Motor neuron (in vitro differentiated cells): ENCODE results near the gene DDX25. TPM values are rescaled to one million over a fixed set of nuclear protein-coding genes. Genes with fewer than 3 reads are reported as not detected.
A peak's percentile ranks its signal among the peaks of the same experiment; 100 is the strongest.

Source experiments
- ATAC-seq, 8 experiments: fragments of 200-7000 bp; cut with Tn5 transposase; replicated peaks in 6 of 8; 2 replicates each; pipeline ENCODE4 v1.8.0; 2021; ENCODE audit warnings: mild to moderate bottlenecking in 8 of 8, moderate library complexity in 8 of 8
- H3K27ac ChIP-seq, 2 donors: fragments of 250-450 bp; sonication (Bioruptor Pico); 2 replicates each; pipeline ENCODE4 v1.9.0; 2021; ENCODE audit warnings: antibody characterized with exemption in 2 of 2, mild to moderate bottlenecking in 2 of 2, moderate library complexity in 1 of 2
- H3K4me1 ChIP-seq, 2 donors: fragments of 250-450 bp; sonication (Bioruptor Pico); replicated peaks in 1 of 2; 2 replicates each; pipeline ENCODE4 v1.6.1; 2021; ENCODE audit warnings: antibody characterized with exemption in 2 of 2, mild to moderate bottlenecking in 2 of 2, moderate library complexity in 1 of 2
- H3K4me3 ChIP-seq, 5 donors: fragments of 250-450 bp; sonication (Bioruptor Pico); 2 replicates each; pipeline ENCODE4 v1.9.0; 2021; ENCODE audit warnings: antibody characterized with exemption in 5 of 5, mild to moderate bottlenecking in 5 of 5, moderate library complexity in 4 of 5
- WGBS, 10 experiments: fragments of 450-650 bp; shearing (Covaris generic); methylation state at CpG; one replicate each; pipeline ENCODE4 v1.0.0; 2022; 5-methylcytosine and 5-hydroxymethylcytosine counted together
- in situ Hi-C, 9 experiments: fragments of 400-800 bp; cut with MboI; loops; one replicate each; pipeline ENCODE4 v1.15.0; 2021; ENCODE audit warnings: low sequenced_read_pairs in 9 of 9, low pct_unique_long_range_greater_than_20kb in 2 of 9; ENCODE audit not compliant: unreplicated experiment in 9 of 9
- total RNA-seq, 8 experiments: library from RNA; unstranded; fragments of 300-600 nt; gene quantifications; 2 replicates each; pipeline versions ENCODE4 v1.2.3 to v1.2.4, GENCODE V29; 2022

The DDX25 gene
- total RNA-seq, 8 experiments from 2014 or later: 0.36 to 16.4 (median 5.4) TPM

GRCh38 chr11:125941619-125942611 is 37.6 kb downstream of the DDX25 start:
- in situ Hi-C loops: loop anchor here in 2 of 9 experiments (25.0 kb wide), 2 partner anchors 120 to 245 kb away; partner anchors contain the start of gene CDON (in 1 of the 2)
- WGBS, 10 experiments: 0 to 52% (median 14%) methylated on average over 3 to 9 of the region's 20 CpGs; no CpG with 5 or more reads in 3 of the 10 experiments
- H3K27ac ChIP-seq: no peak overlapping the region
- H3K4me1 ChIP-seq: peaks cover 0 to 9% of the 10 kb centered on the region in 2 donors
- ATAC-seq: peak; percentile 30 to 88 (median 64)
- no peak overlapping the region for H3K4me3 ChIP-seq

DNA sequence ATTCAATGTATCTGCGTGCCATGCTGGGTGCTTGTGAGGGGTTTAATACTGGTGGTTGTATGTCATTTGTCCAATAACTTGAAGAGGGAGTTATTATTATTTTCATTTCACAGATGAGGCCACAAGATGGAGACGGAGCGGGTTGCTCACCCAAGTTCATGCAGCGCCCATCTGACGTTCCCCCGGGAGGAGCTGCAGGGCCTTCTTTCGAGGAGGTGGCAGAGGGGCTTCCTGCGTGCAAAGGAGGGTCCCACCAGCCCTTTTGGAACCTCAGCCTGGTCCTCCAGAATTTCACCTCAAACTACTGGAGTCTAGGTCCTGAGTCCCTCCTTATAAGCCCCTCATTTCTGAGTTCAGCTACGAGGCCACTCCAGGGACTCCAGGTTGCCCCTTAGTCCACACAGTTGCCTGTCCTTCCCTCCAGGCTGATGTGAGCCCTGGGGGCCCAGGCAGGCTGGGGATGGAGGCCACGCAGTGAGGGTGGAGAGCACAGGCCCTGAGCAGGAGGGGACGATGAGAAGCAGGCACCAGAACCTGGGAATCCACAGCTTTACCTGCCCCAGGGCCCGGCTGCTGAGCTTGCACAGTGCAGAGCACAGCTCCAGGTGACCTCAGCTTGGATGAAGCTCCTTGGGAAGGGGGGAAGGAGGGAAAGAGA is 38.6 kb downstream of the DDX25 start:
- Histone ChIP-seq H3K4me3 (no peak overlapping the region), H3K4me1 (peaks cover 0 to 9% of the 10 kb centered on the region in 2 donors), H3K27ac (no peak overlapping the region)
- ATAC-seq: no peak
- 61 to 100% (median 89%) methylated on average over 1 to 9 of the region's 12 CpGs; no CpG with 5 or more reads in 1 of the 10 experiments for WGBS, 10 experiments
- in situ Hi-C loops: loop anchor here in 2 of 9 experiments (25.0 kb wide), 2 partner anchors 119 to 244 kb away; partner anchors contain the start of gene CDON (in 1 of the 2)

- in situ Hi-C loops: loop anchor here in 2 of 9 experiments (25.0 kb wide), 2 partner anchors 118 to 243 kb away; partner anchors contain the start of gene CDON (in 1 of the 2)
- WGBS, 10 experiments: 73 to 100% (median 89%) methylated on average over 1 to 6 of the region's 9 CpGs; no CpG with 5 or more reads in 1 of the 10 experiments
- Histone ChIP-seq H3K4me3 (no peak overlapping the region), H3K27ac (no peak overlapping the region), H3K4me1 (peaks cover 0 to 9% of the 10 kb centered on the region in 2 donors)
- no peak for ATAC-seq
Measured at GRCh38 chr11:125943661-125944349, 39.5 kb downstream of the DDX25 start.

DNA sequence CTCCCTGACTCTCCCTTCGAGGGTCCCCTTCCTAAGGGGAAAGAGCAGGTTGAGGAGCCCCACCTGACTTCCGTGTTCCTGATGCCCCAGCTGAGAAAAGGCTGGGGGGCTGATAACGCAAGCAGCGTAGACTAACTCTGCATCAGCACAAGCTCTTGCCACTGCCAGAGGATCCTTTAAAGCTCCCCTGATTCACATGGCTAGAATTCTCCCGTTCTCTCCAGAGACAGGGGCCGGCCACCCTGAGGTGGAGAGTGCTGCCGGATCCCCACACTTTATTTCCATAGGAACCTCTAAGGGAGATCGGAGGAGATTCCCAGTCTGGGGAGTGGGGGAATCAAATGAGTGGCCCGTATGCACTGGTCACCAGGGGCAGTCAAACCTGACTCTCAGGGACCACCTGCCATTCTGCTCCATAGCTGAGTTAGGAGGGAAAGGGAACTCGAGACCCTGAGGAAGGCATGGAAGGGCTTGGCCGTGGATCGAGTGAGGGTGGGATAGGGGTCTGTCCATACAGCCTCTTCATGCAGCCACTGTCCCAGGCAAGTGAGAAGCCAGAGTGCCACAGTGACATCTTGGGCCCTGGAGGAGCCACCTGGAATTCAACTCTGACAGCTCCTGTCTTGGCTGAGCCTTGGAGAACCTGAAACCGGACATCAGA is 40.2 kb downstream of the DDX25 start:
- in situ Hi-C loops: loop anchor here in 2 of 9 experiments (25.0 kb wide), 2 partner anchors 118 to 243 kb away; partner anchors contain the start of gene CDON (in 1 of the 2)
- H3K4me3 ChIP-seq: no peak overlapping the region
- peaks cover 0 to 3% of the 10 kb centered on the region in 2 donors for H3K4me1 ChIP-seq
- 0 to 82% (median 74%) methylated on average over 1 to 5 of the region's 13 CpGs; no CpG with 5 or more reads in 3 of the 10 experiments for WGBS, 10 experiments
- no peak overlapping the region for H3K27ac ChIP-seq
- no peak for ATAC-seq

GRCh38 chr11:125945011-125945796 is 40.9 kb downstream of the DDX25 start:
- no peak overlapping the region for H3K27ac ChIP-seq
- H3K4me3 ChIP-seq: no peak overlapping the region
- WGBS, 10 experiments: 50 to 100% (median 76%) methylated on average over 3 to 13 of the region's 15 CpGs; no CpG with 5 or more reads in 1 of the 10 experiments
- in situ Hi-C loops: loop anchor here in 2 of 9 experiments (25.0 kb wide), 2 partner anchors 117 to 242 kb away; partner anchors contain the start of gene CDON (in 1 of the 2)
- peaks cover 0 to 3% of the 10 kb centered on the region in 2 donors for H3K4me1 ChIP-seq
- no peak for ATAC-seq

DNA sequence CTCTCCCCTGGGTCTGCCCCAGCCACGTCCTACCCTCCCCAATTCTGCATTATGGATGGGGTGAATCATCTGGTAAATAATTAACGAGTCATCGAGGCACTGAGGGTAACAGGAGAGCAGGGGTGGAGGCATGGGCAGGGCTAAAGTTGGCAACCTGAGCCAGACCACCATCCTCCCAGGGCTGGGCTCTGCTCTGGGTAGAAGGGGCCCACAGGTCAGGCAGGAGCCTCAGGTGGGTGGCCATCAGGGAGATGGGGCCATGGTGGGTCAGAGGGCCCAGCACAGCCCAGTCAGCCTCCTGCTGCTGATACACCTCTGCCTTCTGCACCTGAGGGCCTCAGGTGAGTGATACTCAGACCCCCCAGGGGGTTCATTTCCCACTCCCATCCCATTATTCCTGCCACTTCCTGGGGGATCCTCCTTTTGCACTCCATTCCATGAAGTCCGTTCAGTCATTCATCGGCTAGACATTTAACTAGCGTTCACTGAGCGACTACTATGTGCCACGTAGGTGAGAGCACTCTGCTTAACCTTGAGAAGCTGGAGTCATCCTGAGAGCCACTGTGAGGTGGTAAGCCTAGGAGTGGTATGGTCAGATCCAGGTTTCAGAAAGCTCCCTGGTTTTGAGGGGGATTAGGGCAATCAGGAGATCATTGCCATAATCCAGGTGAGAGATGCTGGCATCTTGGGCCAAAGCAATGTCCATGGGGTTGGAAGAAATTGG is 41.7 kb downstream of the DDX25 start, which contains the start of gene VSIG10L2:
TSS of gene VSIG10L2 (plus strand) at position 248 of the 724 bp plus-strand sequence. CDS start at position 260, 12 bp downstream.
- in situ Hi-C loops: loop anchor here in 2 of 9 experiments (25.0 kb wide), 2 partner anchors 116 to 241 kb away; partner anchors contain the start of gene CDON (in 1 of the 2)
- Histone ChIP-seq H3K4me3 (no peak within 1 kb of the TSS), H3K27ac (no peak within 1 kb of the TSS), H3K4me1 (peaks cover 0 to 3% of the 10 kb centered on the region in 2 donors)
- peak in 1 of 8 experiments; percentile 16 for ATAC-seq
- 0 to 100% (median 95%) methylated on average over 1 to 4 of the region's 8 CpGs; no CpG with 5 or more reads in 1 of the 10 experiments for WGBS, 10 experiments

- 92 to 100% (median 96%) methylated on average over 1 to 3 of the region's 14 CpGs; no CpG with 5 or more reads in 7 of the 10 experiments for WGBS, 10 experiments
- no peak for ATAC-seq
- Histone ChIP-seq H3K4me1 (peaks cover 0 to 3% of the 10 kb centered on the region in 2 donors), H3K27ac (no peak overlapping the region), H3K4me3 (no peak overlapping the region)
- in situ Hi-C loops: loop anchor here in 2 of 9 experiments (25.0 kb wide), 2 partner anchors 115 to 240 kb away; partner anchors contain the start of gene CDON (in 1 of the 2)
Measured at GRCh38 chr11:125946712-125947418, 42.6 kb downstream of the DDX25 start.

DNA sequence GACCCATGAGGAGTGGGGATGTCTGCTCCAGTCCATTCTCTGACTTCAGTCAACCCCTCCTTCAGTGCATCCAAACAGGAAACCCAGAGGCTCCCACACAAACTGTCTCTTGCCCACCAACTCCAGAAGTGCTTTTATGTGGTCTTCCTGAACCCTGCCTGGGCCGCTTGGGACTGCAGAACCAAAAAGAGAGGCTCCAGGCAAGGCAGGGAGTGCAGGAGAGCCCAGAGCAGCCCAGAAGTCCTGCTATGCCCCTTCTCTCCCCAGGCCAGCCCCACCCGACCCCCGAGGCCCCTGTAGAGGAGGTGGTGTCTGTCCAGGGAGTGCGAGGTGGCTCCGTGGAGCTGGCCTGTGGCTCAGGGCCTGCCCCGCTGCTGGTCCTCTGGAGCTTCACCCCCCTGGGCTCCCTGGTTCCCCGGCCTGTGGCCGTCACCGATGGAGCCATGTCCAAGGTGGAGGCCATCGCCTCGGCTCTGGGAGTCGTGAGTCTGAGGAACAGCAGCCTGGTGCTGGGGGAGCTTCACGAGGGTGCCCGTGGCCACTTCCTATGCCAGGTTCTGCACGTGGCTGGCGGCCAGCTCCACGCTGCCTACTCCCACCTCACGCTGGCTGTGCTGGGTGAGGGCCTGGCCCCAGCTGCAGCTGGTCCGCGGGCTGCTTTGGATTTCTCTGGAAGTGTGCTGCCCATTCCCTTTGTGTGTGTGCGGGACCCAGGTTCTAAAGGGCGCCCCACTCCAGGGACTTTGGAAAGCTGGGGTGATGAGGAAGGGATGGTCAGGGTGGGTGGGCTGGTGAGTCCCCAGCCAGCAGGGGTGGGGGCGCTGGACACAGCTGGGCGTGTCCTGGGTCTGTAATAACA is 43.3 kb downstream of the DDX25 start:
- in situ Hi-C loops: loop anchor here in 2 of 9 experiments (25.0 kb wide), 2 partner anchors 115 to 240 kb away; partner anchors contain the start of gene CDON (in 1 of the 2)
- Histone ChIP-seq H3K4me3 (no peak overlapping the region), H3K4me1 (no peaks in the 10 kb centered on the region), H3K27ac (no peak overlapping the region)
- 20 to 98% (median 80%) methylated on average over 1 to 7 of the region's 24 CpGs; no CpG with 5 or more reads in 6 of the 10 experiments for WGBS, 10 experiments
- ATAC-seq: no peak

DNA sequence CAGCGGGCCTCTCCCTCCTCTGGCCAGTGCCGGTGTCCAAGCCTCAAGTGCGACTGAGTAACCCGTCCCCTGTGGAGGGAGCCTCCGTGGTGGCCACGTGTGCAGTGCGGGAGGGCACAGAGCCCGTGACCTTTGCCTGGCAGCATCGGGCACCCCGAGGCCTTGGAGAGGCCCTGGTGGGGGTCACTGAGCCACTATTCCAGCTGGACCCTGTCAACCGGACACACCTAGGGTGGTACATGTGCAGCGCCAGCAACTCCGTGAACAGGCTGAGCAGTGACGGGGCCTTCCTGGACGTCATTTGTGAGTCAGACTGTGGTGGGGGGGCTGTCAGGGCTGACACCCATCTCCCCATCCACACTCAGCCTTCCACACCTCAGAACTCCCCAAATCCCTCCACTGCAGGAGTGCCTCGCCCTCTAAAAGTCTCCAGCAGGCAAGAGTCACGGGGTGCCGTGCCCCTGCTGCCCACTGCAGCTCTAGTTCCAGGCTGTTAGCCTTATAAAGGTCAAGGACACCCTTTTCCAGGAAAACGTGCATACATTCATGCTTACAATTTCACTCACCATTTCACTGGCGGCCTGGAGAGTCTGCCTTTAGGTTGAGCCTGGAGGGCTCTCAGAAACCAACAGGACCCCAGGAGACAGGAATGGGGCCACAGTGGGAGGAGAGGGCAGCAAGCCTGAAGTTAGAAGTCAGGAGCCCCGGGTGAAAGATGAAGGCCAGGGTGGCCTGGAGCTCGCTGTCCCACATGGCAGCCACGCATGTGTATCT is 44.2 kb downstream of the DDX25 start:
- ATAC-seq: no peak
- Histone ChIP-seq H3K4me1 (no peaks in the 10 kb centered on the region), H3K4me3 (no peak overlapping the region), H3K27ac (no peak overlapping the region)
- in situ Hi-C loops: loop anchor here in 2 of 9 experiments (25.0 kb wide), 2 partner anchors 114 to 239 kb away; partner anchors contain the start of gene CDON (in 1 of the 2)
- 0 to 90% (median 80%) methylated on average over 2 to 10 of the region's 23 CpGs; no CpG with 5 or more reads in 1 of the 10 experiments for WGBS, 10 experiments
